ENCODE data around the gene SLC22A23.

Gene SLC22A23

DNA sequence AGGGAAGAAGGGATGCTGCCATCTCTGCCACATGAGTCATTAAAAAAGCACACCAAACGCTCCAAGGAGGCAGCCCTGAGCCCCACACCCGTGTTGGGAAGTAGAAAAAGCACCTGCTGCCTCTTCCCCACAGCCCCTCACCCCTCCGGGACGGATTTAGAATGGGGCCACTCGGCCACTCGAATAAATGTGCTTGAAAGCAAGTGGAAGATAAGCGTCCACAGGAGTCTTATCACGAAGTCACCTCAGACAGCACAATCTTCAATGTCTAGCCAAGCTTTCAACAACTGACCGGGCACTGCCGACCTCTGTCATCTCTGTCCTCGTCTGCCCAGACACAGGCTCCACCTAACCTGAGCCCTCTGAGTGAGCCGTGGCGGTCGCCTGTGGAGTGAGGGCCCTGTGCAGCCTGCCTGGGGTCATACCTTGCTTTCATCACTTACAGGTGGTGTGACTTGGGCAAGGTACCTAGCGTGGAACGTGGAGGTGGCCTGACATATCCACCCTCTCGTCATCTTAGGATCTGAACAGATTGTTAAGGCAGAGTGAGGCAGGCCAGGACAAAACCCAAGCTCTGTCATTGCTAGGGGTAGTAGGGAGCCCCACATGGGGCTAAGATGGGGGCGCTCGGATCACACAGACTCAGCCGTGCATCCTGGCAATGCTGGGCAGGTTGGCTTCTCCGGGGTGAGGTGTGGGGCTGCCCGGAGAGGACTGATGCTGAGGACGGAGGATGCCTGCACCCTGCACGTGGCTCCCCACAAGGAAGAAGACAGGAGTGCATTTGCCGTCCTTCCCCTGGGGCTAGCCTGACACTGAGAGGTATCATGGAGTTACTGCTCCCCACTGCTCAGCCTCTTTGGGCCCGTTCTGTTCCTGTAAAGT lies 163.3 kb downstream of the SLC22A23 start:
- DNase-seq: no peak

DNA sequence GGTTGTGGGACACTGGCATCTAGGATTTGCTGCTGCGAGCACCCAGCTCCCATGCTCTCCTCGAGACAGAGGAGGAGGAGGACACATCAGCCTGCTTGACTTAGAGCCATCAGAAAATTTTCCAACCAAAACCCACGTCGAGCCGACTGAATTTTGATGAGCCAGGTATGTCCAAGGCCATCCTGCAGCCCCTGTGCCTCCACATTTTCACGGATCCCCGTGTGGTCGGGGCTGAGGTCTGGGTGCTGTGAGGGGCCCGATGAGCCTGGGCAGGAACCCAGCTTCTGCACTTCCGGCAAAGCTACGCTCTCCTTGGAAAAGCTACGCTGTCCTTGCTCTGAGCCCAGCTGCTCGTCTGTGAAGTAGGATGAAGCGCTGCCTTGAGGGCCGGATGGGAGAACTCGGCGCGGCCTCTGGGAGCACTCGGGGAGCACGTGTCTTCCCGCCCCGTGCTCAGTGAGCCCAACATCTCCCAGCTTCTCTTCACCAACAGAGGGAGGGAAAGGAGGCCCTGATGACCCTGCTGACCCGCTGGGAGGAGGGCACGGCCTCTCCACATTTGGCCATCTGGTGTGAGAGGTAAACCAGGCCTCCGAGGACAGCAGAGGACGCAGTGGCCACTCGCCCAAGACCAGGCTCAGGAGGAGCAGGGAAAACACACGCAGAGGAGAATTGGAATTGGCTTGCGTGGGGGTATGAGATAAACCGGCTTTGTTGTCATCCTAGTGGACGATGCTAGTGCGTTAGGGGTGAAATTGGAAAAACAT lies 164.2 kb downstream of the SLC22A23 start:
- DNase-seq: no peak

DNA sequence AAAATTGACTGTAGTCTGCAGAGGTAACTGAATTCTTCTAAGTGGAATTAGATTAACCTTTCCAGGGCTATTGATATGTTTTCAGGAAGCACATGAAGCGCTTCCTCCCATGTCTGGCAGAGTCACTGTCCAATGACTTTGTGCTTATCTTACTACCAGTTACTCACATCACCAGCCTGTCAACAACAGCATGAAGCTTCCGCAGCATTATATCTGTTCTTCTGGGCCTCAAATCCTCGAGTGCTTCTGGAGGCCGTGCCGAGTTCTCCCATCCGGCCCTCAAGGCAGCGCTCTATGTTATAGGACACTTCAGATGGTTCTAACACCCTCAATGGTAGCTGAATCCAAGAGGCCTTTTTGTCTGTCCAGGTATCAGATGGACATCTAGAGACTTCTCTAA lies 164.9 kb downstream of the SLC22A23 start:
- DNase-seq: no peak

DNA sequence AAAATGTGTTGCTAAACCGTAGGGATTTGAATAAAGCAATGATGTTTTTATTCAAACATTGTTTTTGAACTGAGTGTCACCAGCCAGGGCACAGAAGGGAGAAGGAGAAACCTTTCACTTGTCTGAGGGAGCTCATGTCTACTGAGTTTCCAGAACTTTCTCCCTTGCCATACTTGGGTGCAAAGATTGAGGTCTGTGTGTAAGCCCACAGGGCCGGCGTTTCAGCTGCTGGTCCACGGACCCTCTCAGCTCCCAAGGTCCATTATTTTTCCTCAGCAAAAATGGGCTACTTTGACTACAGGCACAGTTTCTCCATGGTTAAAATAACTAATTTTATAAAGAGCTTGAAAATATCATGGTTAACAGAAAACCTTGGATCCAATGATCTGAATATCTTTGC lies 165.5 kb downstream of the SLC22A23 start:
- DNase-seq: no peak

DNA sequence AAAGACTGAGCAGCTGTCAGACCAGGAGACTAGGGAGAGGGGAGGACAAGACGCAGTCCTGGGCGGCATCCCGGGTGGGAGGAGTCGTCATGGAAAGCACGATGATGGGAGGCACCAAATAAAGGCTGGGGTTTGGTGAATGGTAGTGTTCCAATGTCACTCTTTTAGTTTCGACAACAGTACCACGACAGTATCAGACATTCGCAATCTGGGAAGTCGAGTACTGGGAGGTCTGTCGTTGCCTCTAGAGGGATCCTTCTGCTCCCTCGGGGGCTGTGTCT lies 166.0 kb downstream of the SLC22A23 start:
- DNase-seq: no peak

DNA sequence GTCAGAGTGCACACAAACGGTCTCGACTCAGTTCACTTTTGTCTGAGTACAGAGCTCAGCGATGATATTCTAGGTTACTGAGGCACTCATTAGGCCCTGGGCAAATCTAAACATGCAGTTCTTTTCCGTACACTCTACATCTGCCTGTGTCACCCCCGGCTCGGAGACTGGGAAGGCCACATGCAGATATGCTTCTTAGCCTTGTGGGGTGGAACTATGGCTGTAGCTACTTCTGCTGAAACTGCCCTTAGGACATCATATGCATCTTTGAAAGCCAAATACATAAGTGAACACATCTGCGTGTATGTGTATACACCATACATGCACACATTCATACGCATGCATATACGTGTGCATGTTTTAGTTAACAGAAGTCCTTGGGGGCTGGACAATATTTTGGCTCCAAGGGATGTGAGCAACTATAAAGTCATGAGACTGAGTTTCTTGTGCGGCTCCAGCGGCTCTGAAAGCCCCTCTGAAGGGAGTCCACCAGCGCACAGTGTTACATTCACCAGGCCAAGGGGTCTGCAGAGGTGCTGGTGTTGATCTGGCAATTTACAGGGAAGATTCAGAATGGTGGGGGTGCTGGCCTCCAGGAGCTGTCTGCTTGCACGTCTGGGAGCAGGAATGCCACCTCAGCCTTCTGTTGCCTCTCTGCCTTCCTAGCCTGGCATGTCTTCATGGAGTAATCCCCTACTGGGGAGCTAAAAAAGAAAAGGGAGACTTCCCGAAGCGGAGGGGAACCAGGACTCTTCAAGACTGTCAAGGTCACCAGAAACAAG lies 166.5 kb downstream of the SLC22A23 start:
- DNase-seq: no peak

DNA sequence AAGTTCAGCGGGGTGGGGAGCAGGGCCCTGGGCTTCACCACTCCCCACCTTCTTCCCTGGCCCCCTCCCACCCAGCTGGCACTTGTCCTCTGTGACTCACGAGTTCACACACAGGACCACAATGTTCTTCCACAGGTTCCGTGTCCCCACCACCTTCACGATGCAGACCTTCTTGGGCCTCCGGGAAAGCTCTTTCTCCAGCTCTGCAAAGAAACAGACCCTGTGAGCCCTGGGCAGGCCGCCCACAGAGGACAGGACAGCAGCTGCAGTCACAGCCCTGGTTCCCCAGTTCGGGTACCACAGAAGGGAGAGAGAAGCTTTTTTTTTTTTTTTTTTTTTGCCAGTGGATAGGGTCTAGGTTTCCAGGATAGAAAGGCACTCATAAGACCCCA lies 167.2 kb downstream of the SLC22A23 start:
- no peak for DNase-seq

DNA sequence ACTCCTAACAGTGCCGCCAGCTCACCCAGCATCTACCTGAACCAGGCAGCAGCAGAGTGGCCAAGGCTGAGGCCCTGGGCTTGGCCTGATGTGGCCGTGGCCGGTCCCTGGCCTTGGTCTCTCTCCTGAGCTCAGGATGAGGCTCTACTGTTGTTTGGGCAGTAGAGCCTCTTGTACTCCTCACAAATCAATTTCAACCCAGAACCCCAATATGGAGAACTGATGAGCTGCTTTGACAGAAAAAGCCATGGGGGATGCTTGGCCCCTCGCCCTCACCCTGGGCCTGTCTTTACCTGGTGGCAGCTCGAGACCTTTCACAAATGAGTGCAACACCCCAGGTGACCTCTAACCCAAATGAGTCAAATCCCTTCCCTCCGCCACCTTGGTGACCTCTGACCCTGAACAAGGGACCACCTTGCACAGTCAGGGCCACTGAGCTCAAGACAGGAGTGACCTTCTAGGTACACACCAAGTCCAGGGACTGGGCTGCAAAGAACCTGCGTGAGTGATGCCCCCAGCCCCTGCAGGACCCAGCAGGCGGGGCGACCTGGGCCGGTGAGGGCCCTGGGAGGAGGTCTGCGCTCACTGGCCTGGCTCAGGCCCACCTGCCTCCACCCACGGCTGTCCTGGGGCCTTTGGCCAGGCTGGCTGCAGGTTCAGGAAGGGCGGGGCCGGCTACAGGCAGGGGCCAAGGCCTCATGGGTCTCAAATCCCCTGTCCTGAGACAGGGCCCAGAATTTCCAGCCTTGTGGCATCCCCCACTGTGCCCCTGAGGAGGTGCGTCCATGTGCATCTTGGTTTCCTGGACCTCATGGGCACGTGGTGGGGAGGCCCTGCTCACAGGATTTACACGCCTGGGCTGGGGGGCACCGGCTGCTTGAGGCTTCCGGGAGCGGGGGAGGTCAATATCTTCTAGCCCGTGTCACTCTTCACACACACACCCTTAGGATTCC lies 167.9 kb downstream of the SLC22A23 start:
- DNase-seq: no peak

DNA sequence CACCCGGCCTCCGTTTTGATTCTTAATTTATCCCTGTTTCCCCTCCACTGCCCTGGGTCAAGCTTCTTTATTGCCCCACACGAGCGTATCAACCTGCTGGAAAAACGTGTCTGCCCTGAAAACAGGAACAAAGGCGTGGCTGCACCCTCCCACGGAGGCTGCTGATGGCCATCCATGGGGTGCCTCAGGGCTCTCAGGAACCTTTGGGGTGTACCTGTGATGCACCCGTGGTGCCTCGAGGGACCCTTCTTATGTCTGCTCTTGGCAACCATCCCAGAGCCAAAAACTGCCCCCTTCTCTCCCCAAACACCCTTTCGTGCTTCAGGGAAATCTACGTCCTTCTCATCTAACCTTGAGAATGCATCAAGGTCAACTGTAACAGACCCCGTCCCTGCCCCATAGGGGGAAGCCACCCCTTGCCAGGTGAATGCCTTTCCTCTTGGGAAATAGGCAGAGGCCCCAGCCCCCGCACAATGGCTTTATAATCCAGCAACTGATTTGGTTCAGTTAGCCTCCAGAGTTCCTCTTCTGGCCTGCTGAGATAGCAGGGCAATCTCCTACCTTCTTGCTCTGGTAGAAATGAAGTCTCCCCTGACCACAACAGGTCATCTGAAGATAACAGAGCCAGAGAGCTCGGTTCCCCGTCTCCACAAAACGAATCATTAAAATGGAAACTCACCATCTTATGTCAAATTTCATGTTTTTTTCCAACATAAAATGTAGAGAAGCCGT lies 168.7 kb downstream of the SLC22A23 start:
- DNase-seq: no peak

DNA sequence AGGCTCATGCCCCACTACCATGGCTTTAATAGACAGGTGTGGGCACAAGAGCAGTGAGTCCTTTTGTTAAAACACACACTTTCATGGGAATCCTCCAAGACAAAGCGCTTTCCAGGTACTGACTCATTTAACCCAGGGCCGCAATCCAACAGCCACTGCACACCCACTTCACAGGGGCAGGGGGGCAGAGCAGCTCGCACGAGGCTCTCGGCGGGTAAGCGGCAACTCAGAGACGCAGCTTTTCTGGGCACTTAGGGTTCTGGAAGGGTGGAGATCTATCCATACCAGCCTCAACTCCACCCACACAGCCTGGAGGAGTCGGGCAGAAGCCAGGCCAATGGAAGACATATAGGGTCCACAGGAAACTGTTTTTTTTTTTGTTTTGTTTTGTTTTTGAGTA lies 169.5 kb downstream of the SLC22A23 start:
- no peak for DNase-seq

DNA sequence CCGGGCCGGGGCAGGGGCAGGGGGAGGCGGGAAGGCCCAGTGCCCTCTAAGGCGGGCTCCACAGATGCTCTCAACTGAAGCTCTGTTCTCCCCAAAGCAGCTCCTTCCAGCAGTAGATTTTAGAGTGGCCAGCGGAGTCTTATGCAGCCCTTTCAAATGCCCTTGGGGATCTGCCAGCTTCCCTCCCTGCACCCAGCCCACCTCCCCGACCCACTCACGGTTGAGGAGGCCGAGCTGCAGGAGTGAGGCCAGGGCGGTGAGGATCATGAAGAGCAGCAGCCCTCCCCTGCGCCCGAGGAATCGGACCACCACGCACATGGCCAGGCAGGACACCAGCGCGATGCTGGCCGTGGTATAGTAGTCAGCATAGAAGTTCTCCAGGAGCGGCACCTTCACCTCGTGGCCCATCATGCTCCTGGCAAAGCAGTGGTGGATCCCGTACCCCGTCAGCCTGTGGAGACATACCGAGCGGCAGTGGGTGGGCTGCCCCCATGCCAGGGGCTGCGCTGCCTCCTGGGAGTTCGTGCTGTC lies 170.1 kb downstream of the SLC22A23 start:
- no peak for DNase-seq

DNA sequence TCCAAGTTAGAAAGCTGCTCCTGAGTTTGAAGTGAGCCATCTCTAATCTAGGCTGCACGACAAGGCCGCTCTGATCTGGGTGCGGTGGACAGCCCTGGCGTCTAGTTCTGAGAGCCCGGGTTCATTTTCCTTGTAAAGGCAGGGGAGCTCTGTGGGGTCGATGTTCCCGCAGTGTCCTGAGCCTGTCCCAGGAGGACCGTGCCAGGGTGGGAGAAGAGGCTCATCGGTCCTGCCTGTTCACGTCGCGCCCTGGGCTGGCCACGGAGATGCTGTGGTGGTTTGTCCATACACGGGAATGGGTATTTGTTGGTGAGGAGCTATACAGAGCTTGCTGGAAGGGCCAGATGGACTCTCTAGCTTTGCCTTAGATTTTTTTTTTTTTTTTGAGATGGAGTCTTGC lies 171.1 kb downstream of the SLC22A23 start:
- no peak for DNase-seq

DNA sequence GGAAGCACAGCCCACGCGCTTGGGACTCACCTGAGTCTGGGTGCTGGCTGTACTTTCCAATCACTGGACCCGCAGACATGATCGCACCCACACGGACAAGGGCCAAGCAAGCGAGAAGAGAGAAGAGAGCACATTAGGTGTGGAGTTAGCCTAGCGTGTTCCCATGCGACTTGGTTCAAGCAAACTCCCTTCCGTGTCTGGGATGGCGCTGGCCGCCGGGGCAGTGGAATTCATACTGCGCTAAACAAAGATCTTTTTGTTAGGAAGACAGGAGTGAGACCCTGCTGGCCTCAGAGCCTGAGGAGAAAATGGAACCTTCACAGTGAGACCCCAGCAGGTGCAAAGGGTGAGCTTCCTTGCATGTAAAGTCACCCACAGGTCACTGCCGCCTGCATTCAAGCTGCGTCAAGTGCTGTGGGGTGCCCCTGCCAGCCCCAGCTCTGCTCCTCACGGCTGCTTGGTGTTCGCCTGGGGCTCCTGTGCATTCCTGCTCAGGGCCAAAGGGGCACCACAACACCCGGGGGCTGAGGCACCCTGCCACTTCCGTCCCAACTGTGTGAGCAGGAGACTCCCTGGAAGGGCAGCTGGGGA lies 171.7 kb downstream of the SLC22A23 start:
- no peak for DNase-seq

DNA sequence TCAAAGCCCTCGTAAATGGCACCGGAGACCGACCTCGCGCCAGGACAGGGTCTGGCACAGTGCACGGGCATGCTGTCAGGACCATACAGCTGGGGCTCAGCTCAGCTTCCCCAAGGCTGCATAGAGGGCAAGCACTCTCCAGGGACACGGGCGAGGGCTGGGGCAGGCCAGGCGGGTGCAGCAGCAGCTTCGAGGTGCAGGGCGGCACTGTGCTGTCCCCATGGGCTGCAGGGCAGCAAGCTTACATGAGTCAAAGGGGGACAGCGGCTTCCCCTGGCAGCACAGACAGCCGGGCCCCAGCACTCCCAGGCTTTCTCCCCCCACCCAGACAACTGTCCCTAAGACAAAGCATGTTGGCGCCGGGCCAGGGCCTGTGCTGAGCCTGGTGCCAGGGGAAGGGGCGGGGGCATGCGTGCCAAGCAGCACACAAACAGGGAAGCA lies 172.4 kb downstream of the SLC22A23 start:
- DNase-seq: no peak

DNA sequence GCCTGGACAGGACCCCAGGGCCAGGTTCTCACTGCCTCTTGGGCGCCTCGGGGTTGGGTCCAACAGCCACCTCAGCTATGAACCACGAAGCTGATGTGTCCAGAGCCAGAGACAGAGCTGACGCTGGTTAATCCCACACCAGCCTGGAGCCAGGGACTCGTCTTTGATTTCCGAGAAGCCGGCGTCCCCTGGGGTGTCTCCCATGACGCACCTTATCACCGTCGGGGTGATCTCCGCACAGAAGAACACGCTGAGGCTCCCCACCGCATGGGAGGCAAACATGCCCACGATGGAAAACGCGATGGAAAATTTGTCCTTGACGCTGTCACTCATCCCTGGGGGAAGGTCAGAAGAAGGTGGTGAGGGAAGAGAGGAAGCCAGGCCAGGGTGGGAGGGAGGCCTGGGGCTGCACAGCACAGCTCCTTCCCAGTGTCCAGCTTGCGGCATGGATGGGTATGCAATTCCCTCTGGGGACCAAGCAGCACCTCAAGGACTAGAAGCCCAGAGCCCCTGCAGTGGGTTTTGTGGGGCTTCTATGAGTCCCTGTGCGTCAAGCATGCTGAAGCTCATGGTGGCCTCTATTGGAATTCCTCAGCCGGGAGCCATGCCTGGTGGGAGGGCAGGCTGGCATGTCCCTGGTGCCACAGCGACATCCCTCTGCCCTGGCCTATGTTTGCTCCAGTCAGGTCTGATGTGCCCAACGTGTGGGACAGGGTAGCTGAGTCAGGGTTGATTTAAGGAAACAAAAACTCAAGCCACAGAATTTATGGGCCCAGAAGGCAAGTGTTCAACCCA lies 173.0 kb downstream of the SLC22A23 start:
- DNase-seq: no peak

DNA sequence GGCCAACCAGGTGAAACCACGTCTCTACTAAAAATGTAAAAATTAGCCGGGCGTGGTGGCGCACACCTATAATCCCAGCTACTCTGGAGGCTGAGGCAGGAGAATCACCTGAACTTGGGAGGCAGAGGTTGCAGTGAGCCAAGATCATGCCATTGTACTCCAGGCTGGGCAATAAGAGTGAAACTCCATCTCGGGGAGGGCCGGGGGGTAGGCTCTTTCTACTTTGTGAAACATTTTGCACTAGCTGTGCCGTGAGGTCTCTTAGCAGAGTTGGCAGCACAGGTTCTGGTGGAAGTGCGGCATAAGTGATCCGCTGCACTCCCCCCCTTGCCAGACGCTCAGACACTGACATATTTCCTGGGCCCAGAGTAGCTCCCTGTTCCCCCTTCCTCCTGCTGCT lies 173.6 kb downstream of the SLC22A23 start:
- DNase-seq: no peak

DNA sequence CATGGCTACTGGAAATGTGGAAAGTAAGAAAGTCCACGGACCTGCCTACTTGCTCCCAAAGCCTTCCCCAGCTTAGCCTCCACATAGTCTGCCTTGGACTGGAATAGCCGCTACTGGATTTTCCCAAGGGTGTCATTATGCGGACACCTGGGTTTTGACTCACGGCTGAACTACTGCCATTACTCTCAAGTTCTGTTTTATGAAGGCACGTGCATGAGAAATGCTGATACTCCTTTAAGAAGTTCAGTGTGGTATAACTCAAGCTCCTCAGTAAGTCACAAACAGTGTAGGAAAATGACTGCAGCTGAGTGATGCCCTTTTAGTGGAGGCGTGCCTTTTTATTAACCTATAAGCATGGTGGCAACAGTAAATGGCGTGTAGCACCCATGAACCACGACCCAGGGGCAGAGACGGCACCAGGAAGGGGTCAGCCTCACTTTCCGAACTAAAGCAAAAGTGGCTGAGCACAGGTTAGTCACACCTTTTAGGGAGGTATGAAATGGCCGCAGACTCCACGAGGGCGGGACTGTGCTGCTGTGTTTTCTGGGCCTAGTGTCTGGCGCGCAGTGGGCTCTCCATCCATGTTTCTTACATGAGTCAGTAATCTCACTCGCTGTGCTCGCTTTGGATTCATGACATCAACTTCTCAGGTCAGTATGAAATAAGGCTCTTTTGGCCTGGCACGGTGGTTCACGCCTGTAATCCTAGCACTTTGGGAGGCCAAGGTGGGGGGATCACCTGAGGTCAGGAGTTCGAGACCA lies 174.2 kb downstream of the SLC22A23 start:
- DNase-seq: no peak

DNA sequence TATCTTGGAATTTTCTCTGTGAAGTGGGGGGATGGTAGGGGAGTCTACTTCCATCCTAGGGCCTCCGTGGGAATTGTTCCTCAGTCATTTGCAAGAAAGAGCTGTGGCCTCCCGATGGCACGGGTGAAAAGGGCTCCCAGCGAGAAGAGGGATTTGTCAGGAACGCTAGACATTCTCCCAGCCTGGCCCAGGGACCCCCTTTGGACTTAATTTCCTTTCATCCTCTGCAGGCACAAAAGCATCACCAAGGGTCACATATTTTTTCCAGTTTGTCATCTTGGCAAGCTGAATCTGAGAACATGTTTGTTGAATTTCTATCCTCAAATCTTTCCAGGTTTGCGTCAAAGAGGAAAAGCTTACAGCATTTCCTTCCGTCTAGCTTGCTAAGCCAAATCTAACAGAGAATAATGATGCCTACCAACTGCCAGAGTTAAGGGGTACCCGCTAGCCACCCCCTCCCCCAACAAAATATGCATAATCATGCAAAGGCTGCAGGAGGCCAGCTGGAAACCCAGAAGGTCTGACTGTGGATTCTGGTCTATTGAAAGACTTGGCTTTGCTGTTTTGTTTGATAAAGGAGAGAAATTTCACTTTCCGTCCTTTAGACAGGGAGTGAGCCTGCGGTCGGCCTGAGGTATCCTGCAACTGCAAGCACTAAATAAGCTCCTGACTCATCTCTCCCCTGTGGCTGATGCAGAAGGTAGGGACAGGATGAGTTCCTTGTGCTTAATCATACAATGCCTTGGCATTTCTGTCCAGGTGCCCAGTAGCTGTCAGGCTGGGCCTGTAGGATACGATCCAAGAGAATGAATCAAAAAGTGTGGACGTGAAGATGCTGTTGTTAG lies 175.0 kb downstream of the SLC22A23 start:
- no peak for DNase-seq
